Omental fat pad (tissue), 4 donors: ENCODE data around the gene DDX41. TPM values are rescaled to one million over a fixed set of nuclear protein-coding genes. Genes with fewer than 3 reads are reported as not detected.

Source experiments
- ATAC-seq: fragments of 150-250 bp; one replicate; pipeline ENCODE4 v1.9.1; 2016; ENCODE audit warnings: mild to moderate bottlenecking, moderate library complexity; ENCODE audit not compliant: low FRiP score
- DNase-seq: peaks from one replicate; pipeline ENCODE4 v3.0.0-alpha.2; 2019; ENCODE audit warnings: low spot score
- total RNA-seq, 4 donors: library from RNA; depleted of rRNA; stranded (reverse); fragments of >200 nt; gene quantifications; one replicate each; pipeline ENCODE4 v1.1.0, GENCODE V29; 2016
- TF ChIP-seq, protein P1 (sequence below), 3 donors: fragments of 450-650 bp; IDR thresholded peaks; one replicate each; pipeline ENCODE4 v1.5.1; 2016 to 2017; ENCODE audit warnings: antibody characterized with exemption in 3 of 3, mild to moderate bottlenecking in 3 of 3, moderate library complexity in 2 of 3

The DDX41 gene
- total RNA-seq, 4 donors from 2014 or later, result 66.2 to 93.7 (median 73.6) TPM

GRCh38 chr5:177509991-177510566, 6.7 kb downstream of the DDX41 start:
- TF ChIP-seq, protein P1, sequence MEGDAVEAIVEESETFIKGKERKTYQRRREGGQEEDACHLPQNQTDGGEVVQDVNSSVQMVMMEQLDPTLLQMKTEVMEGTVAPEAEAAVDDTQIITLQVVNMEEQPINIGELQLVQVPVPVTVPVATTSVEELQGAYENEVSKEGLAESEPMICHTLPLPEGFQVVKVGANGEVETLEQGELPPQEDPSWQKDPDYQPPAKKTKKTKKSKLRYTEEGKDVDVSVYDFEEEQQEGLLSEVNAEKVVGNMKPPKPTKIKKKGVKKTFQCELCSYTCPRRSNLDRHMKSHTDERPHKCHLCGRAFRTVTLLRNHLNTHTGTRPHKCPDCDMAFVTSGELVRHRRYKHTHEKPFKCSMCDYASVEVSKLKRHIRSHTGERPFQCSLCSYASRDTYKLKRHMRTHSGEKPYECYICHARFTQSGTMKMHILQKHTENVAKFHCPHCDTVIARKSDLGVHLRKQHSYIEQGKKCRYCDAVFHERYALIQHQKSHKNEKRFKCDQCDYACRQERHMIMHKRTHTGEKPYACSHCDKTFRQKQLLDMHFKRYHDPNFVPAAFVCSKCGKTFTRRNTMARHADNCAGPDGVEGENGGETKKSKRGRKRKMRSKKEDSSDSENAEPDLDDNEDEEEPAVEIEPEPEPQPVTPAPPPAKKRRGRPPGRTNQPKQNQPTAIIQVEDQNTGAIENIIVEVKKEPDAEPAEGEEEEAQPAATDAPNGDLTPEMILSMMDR (IDR thresholded peaks at IDR 0.05), result no peak
- peak; percentile 4 for ATAC-seq
- DNase-seq, result no peak

- no peak for DNase-seq
- peak; percentile 35 for ATAC-seq
- TF ChIP-seq, protein P1 (IDR thresholded peaks at IDR 0.05), result no peak
Measured at GRCh38 chr5:177509381-177509951, 7.3 kb downstream of the DDX41 start, which contains the start of gene DOK3. Gene DOK3 (minus strand): TSS chr5:177509826. CDS start chr5:177509540, 286 bp downstream.

- DNase-seq, result no peak
- TF ChIP-seq, protein P1 (IDR thresholded peaks at IDR 0.05), result no peak
- no peak for ATAC-seq
Measured at GRCh38 chr5:177508837-177509236, 7.9 kb downstream of the DDX41 start.

DNA sequence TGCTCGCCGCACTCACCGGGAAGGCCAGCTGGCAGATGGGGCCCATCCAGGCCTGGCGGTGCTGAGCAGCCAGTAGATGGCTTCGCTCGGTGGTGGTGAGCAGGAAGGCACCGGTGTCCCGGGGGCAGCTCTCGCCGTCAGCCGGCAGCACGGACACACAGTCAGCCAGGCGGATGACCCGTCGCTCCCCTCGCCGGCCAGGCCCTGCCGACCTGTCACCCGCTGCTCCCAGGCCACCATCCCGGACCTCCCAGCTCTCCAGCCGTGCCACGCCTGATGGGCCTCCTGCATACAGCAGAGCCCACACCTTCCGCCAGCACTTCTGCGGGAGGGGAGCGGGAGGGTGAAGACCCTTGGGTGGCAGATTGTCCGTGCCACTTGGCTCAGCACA, 8.5 kb downstream of the DDX41 start:
- TF ChIP-seq, protein P1 (IDR thresholded peaks at IDR 0.05), result no peak
- ATAC-seq (no peak), DNase-seq (no peak)

GRCh38 chr5:177507596-177508220, 9.1 kb downstream of the DDX41 start:
- ATAC-seq (no peak), DNase-seq (no peak)
- TF ChIP-seq, protein P1 (IDR thresholded peaks at IDR 0.05), result no peak

DNA sequence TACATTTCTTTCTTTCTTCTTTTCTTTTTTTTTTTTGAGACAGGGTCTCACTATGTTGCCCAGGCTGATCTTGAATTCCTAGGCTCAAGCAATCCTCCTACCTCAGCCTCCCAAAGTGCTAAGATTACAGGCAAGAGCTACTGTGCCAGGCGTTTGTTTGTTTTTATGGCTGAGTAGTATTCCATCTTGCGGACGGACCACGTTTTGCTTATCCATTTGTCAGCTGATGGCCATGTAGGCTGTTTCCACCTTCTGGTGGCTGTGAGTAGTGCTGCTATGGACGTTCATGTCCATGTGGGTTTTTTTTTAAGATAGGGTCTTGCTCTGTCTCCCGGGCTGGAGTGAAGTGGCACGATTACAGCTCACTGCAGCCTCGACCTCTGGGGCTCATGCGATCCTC, 9.6 kb downstream of the DDX41 start:
- TF ChIP-seq, protein P1 (IDR thresholded peaks at IDR 0.05), result no peak
- ATAC-seq, result no peak
- no peak for DNase-seq

GRCh38 chr5:177505075-177505474, 11.7 kb downstream of the DDX41 start:
- DNase-seq, result no peak
- no peak for ATAC-seq
- TF ChIP-seq, protein P1 (IDR thresholded peaks at IDR 0.05), result no peak
